H9 (cell line): ENCODE results near the gene SLC47A2. TPM values are rescaled to one million over a fixed set of nuclear protein-coding genes. Genes with fewer than 3 reads are reported as not detected.

ENCODE experiments used
- DNase-seq: peaks from one replicate; pipeline ENCODE4 v3.0.0-alpha.2; 2017
- H2AFZ ChIP-seq: one replicate; pipeline ENCODE4 v1.6.1; 2013; ENCODE audit warnings: mild to moderate bottlenecking, low read length, control low read depth, moderate library complexity
- H2AK5ac ChIP-seq: 2 replicates; pipeline ENCODE4 v1.6.1; 2013; ENCODE audit warnings: low read length, control low read depth, mixed read lengths; ENCODE audit not compliant: insufficient read length
- H2BK120ac ChIP-seq: one replicate; pipeline ENCODE4 v1.6.1; 2013; ENCODE audit warnings: low read depth, mild to moderate bottlenecking, low read length, control low read depth, inconsistent platforms; ENCODE audit not compliant: poor library complexity, severe bottlenecking
- H2BK12ac ChIP-seq: 2 replicates; pipeline ENCODE4 v1.6.1; 2013; ENCODE audit warnings: low read length, control low read depth, mixed read lengths, low read depth; ENCODE audit not compliant: insufficient read length
- H2BK15ac ChIP-seq: 2 replicates; pipeline ENCODE4 v1.6.1; 2013; ENCODE audit warnings: low read depth, low read length, control low read depth
- H2BK20ac ChIP-seq: one replicate; pipeline ENCODE4 v1.6.1; 2013; ENCODE audit warnings: low read depth, mild to moderate bottlenecking, low read length, control low read depth, inconsistent platforms; ENCODE audit not compliant: poor library complexity, severe bottlenecking
- H2BK5ac ChIP-seq: 2 replicates; pipeline ENCODE4 v1.6.1; 2013; ENCODE audit warnings: low read length, control low read depth, mixed read lengths; ENCODE audit not compliant: insufficient read length
- H3K14ac ChIP-seq: 2 replicates; pipeline ENCODE4 v1.6.1; 2013; ENCODE audit warnings: low read length, control low read depth; ENCODE audit not compliant: insufficient read depth
- H3K18ac ChIP-seq: 2 replicates; pipeline ENCODE4 v1.6.1; 2013; ENCODE audit warnings: low read depth, mild to moderate bottlenecking, mixed read lengths, low read length, control low read depth; ENCODE audit not compliant: insufficient read length
- H3K23ac ChIP-seq: 2 replicates; pipeline ENCODE4 v1.6.1; 2013; ENCODE audit warnings: low read length, control low read depth, mixed read lengths, low read depth; ENCODE audit not compliant: insufficient read length
- H3K23me2 ChIP-seq: 2 replicates; pipeline ENCODE4 v1.6.1; 2013; ENCODE audit warnings: low read depth, mild to moderate bottlenecking, mixed read lengths, low read length, control low read depth; ENCODE audit not compliant: insufficient read length, poor library complexity, severe bottlenecking
- H3K27ac ChIP-seq: 2 replicates; pipeline ENCODE4 v1.5.1; 2013; ENCODE audit warnings: low read length, control low read depth, mixed read lengths, low read depth; ENCODE audit not compliant: insufficient read length
- H3K27me3 ChIP-seq: 2 replicates; pipeline ENCODE4 v1.6.1; 2013; ENCODE audit warnings: low read length, control low read depth, inconsistent platforms; ENCODE audit not compliant: insufficient read depth
- H3K4ac ChIP-seq: 2 replicates; pipeline ENCODE4 v1.6.1; 2013; ENCODE audit warnings: low read depth, mild to moderate bottlenecking, control low read depth, inconsistent platforms, low read length, moderate library complexity
- H3K4me1 ChIP-seq: 2 replicates; pipeline ENCODE4 v1.6.1; 2013; ENCODE audit warnings: low read length, control low read depth, inconsistent platforms; ENCODE audit not compliant: insufficient read depth
- H3K4me2 ChIP-seq: 2 replicates; pipeline ENCODE4 v1.6.1; 2013; ENCODE audit warnings: low read length, control low read depth, mixed read lengths; ENCODE audit not compliant: insufficient read length, insufficient read depth
- H3K56ac ChIP-seq: 2 replicates; pipeline ENCODE4 v1.6.1; 2013; ENCODE audit warnings: low read depth, mild to moderate bottlenecking, mixed read lengths, low read length, control low read depth; ENCODE audit not compliant: insufficient read length
- H3K79me1 ChIP-seq: 2 replicates; pipeline ENCODE4 v1.6.1; 2013; ENCODE audit warnings: low read depth, mild to moderate bottlenecking, moderate library complexity, low read length, control low read depth, inconsistent platforms; ENCODE audit not compliant: insufficient read depth, poor library complexity, severe bottlenecking
- H3K79me2 ChIP-seq: 2 replicates; pipeline ENCODE4 v1.6.1; 2013; ENCODE audit warnings: low read length, control low read depth, inconsistent platforms; ENCODE audit not compliant: insufficient read depth
- H3K9ac ChIP-seq: 2 replicates; pipeline ENCODE4 v1.6.1; 2013; ENCODE audit warnings: low read length, control low read depth, mixed read lengths; ENCODE audit not compliant: insufficient read length; ENCODE audit errors: extremely low read depth
- H3K9me3 ChIP-seq: one replicate; pipeline ENCODE4 v1.6.1; 2013; ENCODE audit warnings: low read depth, low read length, inconsistent platforms; ENCODE audit not compliant: control insufficient read depth
- H3T11ph ChIP-seq: one replicate; pipeline ENCODE4 v1.6.1; 2013; ENCODE audit warnings: mild to moderate bottlenecking, low read length, control low read depth, inconsistent platforms
- H4K20me1 ChIP-seq: one replicate; pipeline ENCODE4 v1.6.1; 2013; ENCODE audit not compliant: control insufficient read depth, insufficient read length, insufficient read depth
- H4K5ac ChIP-seq: 2 replicates; pipeline ENCODE4 v1.6.1; 2013; ENCODE audit warnings: low read depth, mild to moderate bottlenecking, mixed read lengths, low read length, control low read depth; ENCODE audit not compliant: insufficient read length
- H4K8ac ChIP-seq: replicated peaks from 2 replicates; pipeline ENCODE4 v1.6.1; 2013; ENCODE audit warnings: low read length, control low read depth, mixed read lengths, low read depth; ENCODE audit not compliant: insufficient read length
- H4K91ac ChIP-seq: 2 replicates; pipeline ENCODE4 v1.6.1; 2013; ENCODE audit warnings: low read depth, mild to moderate bottlenecking, moderate library complexity, mixed read lengths, low read length, control low read depth; ENCODE audit not compliant: insufficient read length
- H3K27ac Mint-ChIP-seq, 3 experiments: 2 replicates in 2 of 3; 3 replicates in 1 of 3; pipeline ENCODE4 v1.8.0; 2020 to 2021; ENCODE audit warnings: mixed read lengths in 3 of 3, mild to moderate bottlenecking in 1 of 3, moderate library complexity in 1 of 3
- H3K27me3 Mint-ChIP-seq: 2 replicates; pipeline ENCODE4 v1.8.0; 2021; ENCODE audit warnings: low read depth, mild to moderate bottlenecking, moderate library complexity, mixed read lengths
- H3K36me3 Mint-ChIP-seq, 3 experiments: 2 replicates in 2 of 3; 3 replicates in 1 of 3; pipeline ENCODE4 v1.8.0; 2020 to 2021; ENCODE audit warnings: low read depth in 3 of 3, mixed read lengths in 3 of 3; ENCODE audit not compliant: insufficient read depth in 1 of 3
- H3K4me1 Mint-ChIP-seq, 2 experiments: 2 replicates each; pipeline ENCODE4 v1.8.0; 2020; ENCODE audit warnings: mixed read lengths in 2 of 2
- H3K4me3 Mint-ChIP-seq, 2 experiments: 2 replicates in 1 of 2; 3 replicates in 1 of 2; pipeline ENCODE4 v1.8.0; 2020 to 2021; ENCODE audit warnings: mild to moderate bottlenecking in 2 of 2, mixed read lengths in 2 of 2, moderate library complexity in 1 of 2
- H3K9me3 Mint-ChIP-seq, 2 experiments: 2 replicates in 1 of 2; 3 replicates in 1 of 2; pipeline ENCODE4 v1.8.0; 2020; ENCODE audit warnings: mild to moderate bottlenecking in 2 of 2, mixed read lengths in 2 of 2, moderate library complexity in 1 of 2
- CTCF ChIP-seq: fragments of 200-600 bp; sonication (generic); conservative IDR thresholded peaks from 3 replicates; pipeline ENCODE4 v1.8.0; 2021; ENCODE audit warnings: antibody characterized with exemption, mild to moderate bottlenecking
- WGBS: extraction: QIAGEN DNeasy Blood & Tissue Kit; methylation state at CpG from one replicate; pipeline ENCODE4 v1.1.7; 2013; ENCODE audit warnings: missing lambda C conversion rate, low lambda C conversion rate, mixed read lengths; ENCODE audit not compliant: insufficient read length; ENCODE audit errors: extremely low coverage; 5-methylcytosine and 5-hydroxymethylcytosine counted together
- total RNA-seq: library from RNA; stranded (reverse); gene quantifications from 2 replicates; pipeline ENCODE4 v1.2.1, GENCODE V29; 2021

The SLC47A2 gene
- total RNA-seq, 1 experiment from 2014 or later, result not detected

GRCh38 chr17:19718613-19719354 lies 2.4 kb upstream of the SLC47A2 start:
- Histone ChIP-seq H2AFZ (no peak overlapping the region), H3K23me2 (no peaks in the 10 kb centered on the region), H3K9ac (no peak overlapping the region), H3K4me2 (no peak overlapping the region), H2AK5ac (no peak overlapping the region), H3K79me2 (no peaks in the 10 kb centered on the region), H3K27ac (no peak overlapping the region), H2BK20ac (no peak overlapping the region), H3K9me3 (no peaks in the 10 kb centered on the region), H3K14ac (no peak overlapping the region; the same call in 1 of the 2 replicates), H4K5ac (no peak overlapping the region), H2BK5ac (no peak overlapping the region), H4K91ac (no peak overlapping the region), H2BK12ac (no peak overlapping the region), H3K4me1 (no peaks in the 10 kb centered on the region), H3K4ac (no peak overlapping the region), H3K56ac (no peak overlapping the region), H2BK120ac (no peak overlapping the region), H4K20me1 (no peaks in the 10 kb centered on the region), H3K27me3 (no peaks in the 10 kb centered on the region), H3K79me1 (no peaks in the 10 kb centered on the region), H3T11ph (no peak overlapping the region), H4K8ac (no peak overlapping the region), H2BK15ac (no peak overlapping the region), H3K18ac (no peak overlapping the region), H3K23ac (no peak overlapping the region)
- Mint-ChIP-seq H3K4me3 (no peak overlapping the region), H3K9me3 (no peaks in the 10 kb centered on the region), H3K36me3 (no peaks in the 10 kb centered on the region), H3K27ac (no peak overlapping the region; a peak in 1 of 7 replicates), H3K27me3 (no peaks in the 10 kb centered on the region), H3K4me1 (peaks cover 8 to 18% of the 10 kb centered on the region in 2 experiments)
- peak; percentile 74 for DNase-seq
- peak; percentile 73 for TF ChIP-seq CTCF
- WGBS, result no CpG with 5 or more reads among the region's 18 CpGs
